HG03439 (cell line): ENCODE data around the gene NSMCE4A.
"Not testable (repeated sequence)": the region's sequence is repeated elsewhere in the genome, so short reads cannot be mapped to it uniquely, and the experiment has no call there.

Experiments
- ATAC-seq: cut with Tn5 transposase; IDR thresholded peaks from one replicate; pipeline ENCODE4 v1.9.1; 2021; ENCODE audit warnings: mild to moderate bottlenecking, moderate library complexity; ENCODE audit not compliant: unreplicated experiment

NSMCE4A gene

GRCh38 chr10:121988361-121989324 is 13.6 kb upstream of the NSMCE4A start, which contains the start of gene TACC2:
Gene TACC2 (plus strand): TSS chr10:121989163. CDS start chr10:122021982, 32,819 bp downstream.
- ATAC-seq = no peak

GRCh38 chr10:121984463-121984862 is 9.4 kb upstream of the NSMCE4A start:
- no peak for ATAC-seq

- no peak for ATAC-seq
Observed at GRCh38 chr10:121983852-121984251, 8.8 kb upstream of the NSMCE4A start.

GRCh38 chr10:121981346-121981745 is 6.3 kb upstream of the NSMCE4A start:
- no peak for ATAC-seq

- no peak for ATAC-seq
Observed at GRCh38 chr10:121978511-121978910, 3.5 kb upstream of the NSMCE4A start.

GRCh38 chr10:121976607-121977006 is 1.6 kb upstream of the NSMCE4A start:
- ATAC-seq = no peak

- ATAC-seq = no peak
Observed at GRCh38 chr10:121975295-121976086, 474 bp upstream of the NSMCE4A start.

- ATAC-seq = no peak
Observed at GRCh38 chr10:121974019-121974534, 940 bp downstream of the NSMCE4A start.

- ATAC-seq = not testable (repeated sequence)
Observed at GRCh38 chr10:121969086-121969485, 5.9 kb downstream of the NSMCE4A start.

- no peak for ATAC-seq
Observed at GRCh38 chr10:121965996-121966395, 9.0 kb downstream of the NSMCE4A start.

- ATAC-seq = no peak
Observed at GRCh38 chr10:121961456-121961855, 13.6 kb downstream of the NSMCE4A start.

GRCh38 chr10:121959671-121960070 is 15.3 kb downstream of the NSMCE4A start:
- no peak for ATAC-seq

GRCh38 chr10:121956111-121957061 is 18.6 kb downstream of the NSMCE4A start:
- no peak for ATAC-seq

- no peak for ATAC-seq
Observed at GRCh38 chr10:121952226-121952625, 22.8 kb downstream of the NSMCE4A start.

GRCh38 chr10:121949451-121949850 is 25.6 kb downstream of the NSMCE4A start:
- no peak for ATAC-seq

- ATAC-seq = no peak
Observed at GRCh38 chr10:121949049-121949448, 26.0 kb downstream of the NSMCE4A start.

GRCh38 chr10:121947343-121948330 is 27.4 kb downstream of the NSMCE4A start:
- ATAC-seq = no peak

GRCh38 chr10:121942749-121943416 is 32.1 kb downstream of the NSMCE4A start:
- ATAC-seq = no peak

- no peak for ATAC-seq
Observed at GRCh38 chr10:121941532-121941931, 33.5 kb downstream of the NSMCE4A start.
